HepG2 (cell line): ENCODE data around the gene MFNG. TPM values are rescaled to one million over a fixed set of nuclear protein-coding genes. Genes with fewer than 3 reads are reported as not detected.
A peak's percentile ranks its signal among the peaks of the same experiment; 100 is the strongest.

Source experiments
- ATF7-NPFF ChIP-seq: sonication (generic); formaldehyde crosslinking; IDR thresholded peaks from 2 replicates; pipeline ENCODE4 v1.8.1; 2023; ENCODE audit warnings: mild to moderate bottlenecking, low read depth, missing genetic modification reagents, moderate library complexity
- CERS6 ChIP-seq: sonication (generic); formaldehyde crosslinking; IDR thresholded peaks from 2 replicates; pipeline ENCODE4 v1.5.0; 2020; ENCODE audit warnings: missing genetic modification reagents
- DRAP1 ChIP-seq: IDR thresholded peaks from 2 replicates; pipeline ENCODE4 v1.6.1; 2016; ENCODE audit warnings: missing genetic modification reagents, missing compliant biosample characterization
- FOXP4 ChIP-seq: sonication (generic); formaldehyde crosslinking; IDR thresholded peaks from 2 replicates; pipeline ENCODE4 v1.4.0; 2020; ENCODE audit warnings: missing genetic modification reagents
- KLF13 ChIP-seq: sonication (generic); formaldehyde crosslinking; IDR thresholded peaks from 2 replicates; pipeline ENCODE4 v1.4.0; 2020; ENCODE audit warnings: mild to moderate bottlenecking, missing genetic modification reagents
- MAX ChIP-seq: IDR thresholded peaks from 2 replicates; pipeline ENCODE4 v1.6.1; 2012; ENCODE audit warnings: inconsistent platforms
- NCOR1 ChIP-seq: fragments of 200-600 bp; sonication (generic); IDR thresholded peaks from 2 replicates; pipeline ENCODE4 v1.7.0; 2017; ENCODE audit warnings: antibody characterized with exemption, low read length, borderline replicate concordance
- POLR2AphosphoS5 ChIP-seq: IDR thresholded peaks from 2 replicates; pipeline ENCODE4 v1.6.1; 2012; ENCODE audit warnings: low read depth, low read length
- RFX5 ChIP-seq: IDR thresholded peaks from 2 replicates; pipeline ENCODE4 v1.6.1; 2011; ENCODE audit warnings: low read depth, low read length, improper control_type of control experiment
- SAP130 ChIP-seq: IDR thresholded peaks from 2 replicates; pipeline ENCODE4 v1.6.1; 2016; ENCODE audit warnings: low read depth
- SATB2 ChIP-seq: sonication (generic); formaldehyde crosslinking; IDR thresholded peaks from 2 replicates; pipeline ENCODE4 v1.5.0; 2020; ENCODE audit warnings: missing genetic modification reagents
- SP5 ChIP-seq: IDR thresholded peaks from 2 replicates; pipeline ENCODE4 v1.6.1; 2016; ENCODE audit warnings: low read depth, borderline replicate concordance
- TBX2 ChIP-seq: sonication (generic); formaldehyde crosslinking; IDR thresholded peaks from 2 replicates; pipeline ENCODE4 v1.5.0; 2020; ENCODE audit warnings: missing genetic modification reagents, mild to moderate bottlenecking, borderline replicate concordance
- U2AF1 ChIP-seq: fragments of 200-400 bp; formaldehyde crosslinking; optimal IDR thresholded peaks from 2 replicates; pipeline ENCODE3; 2017; ENCODE audit warnings: mild to moderate bottlenecking, low read depth, low read length
- YEATS4 ChIP-seq: sonication (generic); formaldehyde crosslinking; IDR thresholded peaks from 2 replicates; pipeline ENCODE4 v1.4.0; 2020; ENCODE audit warnings: missing genetic modification reagents, borderline replicate concordance
- ZBTB3 ChIP-seq: sonication (generic); formaldehyde crosslinking; IDR thresholded peaks from 2 replicates; pipeline ENCODE4 v1.4.0; 2020; ENCODE audit warnings: low read depth, mild to moderate bottlenecking, moderate library complexity, missing genetic modification reagents, borderline replicate concordance
- ZFX ChIP-seq: sonication (generic); formaldehyde crosslinking; IDR thresholded peaks from 2 replicates; pipeline ENCODE4 v1.4.0; 2020; ENCODE audit warnings: mild to moderate bottlenecking, low read depth, missing genetic modification reagents, moderate library complexity
- ZNF260 ChIP-seq: sonication (generic); formaldehyde crosslinking; IDR thresholded peaks from 2 replicates; pipeline ENCODE4 v1.4.0; 2020; ENCODE audit warnings: missing genetic modification reagents, low read depth, mild to moderate bottlenecking, borderline replicate concordance
- ZNF609 ChIP-seq: sonication (generic); formaldehyde crosslinking; IDR thresholded peaks from 2 replicates; pipeline ENCODE4 v1.4.0; 2020; ENCODE audit warnings: mild to moderate bottlenecking, missing genetic modification reagents, borderline replicate concordance
- ZNF660 ChIP-seq: sonication (generic); formaldehyde crosslinking; IDR thresholded peaks from 2 replicates; pipeline ENCODE4 v1.5.1; 2020; ENCODE audit warnings: mild to moderate bottlenecking, low read depth, missing genetic modification reagents, borderline replicate concordance
- ZNF879 ChIP-seq: sonication (generic); formaldehyde crosslinking; IDR thresholded peaks from 2 replicates; pipeline ENCODE4 v1.8.1; 2023; ENCODE audit warnings: missing genetic modification reagents
- polyA plus RNA-seq, 8 experiments: library from polyadenylated mRNA; depleted of rRNA in 3 of 8; stranded (reverse) in 7 of 8; unstranded in 1 of 8; fragments of >200 nt; fragmentation: Illumina TruSeq in 4 of 8; extraction: Trizol in 4 of 8; gene quantifications; 2 replicates each; pipeline versions ENCODE4 v1.2.1 to v1.2.3, GENCODE V29; 2011 to 2016; ENCODE audit warnings: low read depth in 4 of 8, missing spikeins in 1 of 8, mixed read lengths in 1 of 8; ENCODE audit not compliant: insufficient read depth in 1 of 8
- total RNA-seq, 5 experiments: library from RNA; depleted of rRNA; stranded (reverse); fragments of >200 nt; fragmentation: Illumina TruSeq; extraction: Trizol; gene quantifications; 2 replicates each; pipeline ENCODE4 v1.2.3, GENCODE V29; 2016; ENCODE audit warnings: low read depth in 1 of 5

MFNG gene
- total and polyA plus RNA-seq, 2 of the 13 experiments (the other 11 are each of a cell fraction or from before 2014, with no cell fraction given), result 1.0 to 11.7 TPM

- 0 out of 2 replicates have a peak, but pooled peaks have one; percentile 20 for TF ChIP-seq ZNF609 (CRISPR knock-in tag)
- no peak for TF ChIP-seq ZBTB3 (CRISPR knock-in tag)
- TF ChIP-seq FOXP4, result no peak
- peak; percentile 34 for TF ChIP-seq ZFX (CRISPR knock-in tag)
- 0 out of 2 replicates have a peak, but pooled peaks have one; percentile 11 for TF ChIP-seq ATF7-NPFF (CRISPR knock-in tag)
- TF ChIP-seq YEATS4, result peak; percentile 45
- peak; percentile 42; the same call in 1 of the 2 replicates for TF ChIP-seq POLR2AphosphoS5
- peak; percentile 60 for TF ChIP-seq MAX
- TF ChIP-seq NCOR1, result no peak
- TF ChIP-seq DRAP1 (CRISPR knock-in tag), result no peak
- peak; percentile 65; the same call in 1 of the 2 replicates for TF ChIP-seq SAP130 (CRISPR knock-in tag)
- no peak for TF ChIP-seq U2AF1
- no peak for TF ChIP-seq KLF13
- no peak for TF ChIP-seq SATB2 (CRISPR knock-in tag)
- peak; percentile 11; the same call in 1 of the 2 replicates for TF ChIP-seq TBX2
- peak; percentile 72; the same call in 1 of the 2 replicates for TF ChIP-seq SP5 (CRISPR knock-in tag)
- TF ChIP-seq CERS6 (CRISPR knock-in tag), result no peak
- no peak for TF ChIP-seq RFX5
- TF ChIP-seq ZNF660, result no peak
- TF ChIP-seq ZNF879 (CRISPR knock-in tag), result no peak
- no peak for TF ChIP-seq ZNF260 (CRISPR knock-in tag)
Measured at GRCh38 chr22:37519268-37520195, 33.3 kb upstream of the MFNG start, which contains the start of gene CARD10 (continued).
